Naive thymus-derived CD4-positive, alpha-beta T cell (primary cell): Measurements from ENCODE around the gene TTC6. TPM values are rescaled to one million over a fixed set of nuclear protein-coding genes. Genes with fewer than 3 reads are reported as not detected.

Source experiments
- ATAC-seq: fragments of 150-1000 bp; cut with Tn5 transposase; 2 replicates; pipeline ENCODE4 v1.10.0; 2021; ENCODE audit warnings: mild to moderate bottlenecking, moderate library complexity
- CTCF ChIA-PET: fragments of 350-600 bp; sonication (Branson Sonifier 250); formaldehyde crosslinking; loops from one replicate; lab custom pipeline; 2021; ENCODE audit warnings: antibody characterized with exemption; lab: Charles Lee
- POLR2A ChIA-PET: fragments of 350-600 bp; sonication (Branson Sonifier 250); formaldehyde crosslinking; loops from one replicate; lab custom pipeline; 2021; ENCODE audit warnings: antibody characterized with exemption, inconsistent platforms; lab: Charles Lee
- DNase-seq, 9 donors: peaks; one replicate each; pipeline versions ENCODE4 v3.0.0 to v3.0.0-alpha.2; 2020 to 2022; ENCODE audit warnings: mixed read lengths in 1 of 9
- H3K27ac ChIP-seq: one replicate; pipeline ENCODE4 v1.7.0; 2013; ENCODE audit warnings: mild to moderate bottlenecking, low read depth, low read length, moderate library complexity
- H3K27me3 ChIP-seq, 2 donors: one replicate each; pipeline ENCODE4 v1.7.0; 2013; ENCODE audit warnings: low read length in 2 of 2, mild to moderate bottlenecking in 2 of 2, moderate library complexity in 2 of 2; ENCODE audit not compliant: control insufficient read depth in 2 of 2, insufficient read depth in 2 of 2
- H3K36me3 ChIP-seq, 3 experiments: 1 replicate in 2 of 3; 2 replicates in 1 of 3; pipeline ENCODE4 v1.7.0; 2013; ENCODE audit warnings: low read length in 3 of 3, mild to moderate bottlenecking in 3 of 3, moderate library complexity in 1 of 3; ENCODE audit not compliant: insufficient read depth in 3 of 3, control insufficient read depth in 2 of 3
- H3K4me1 ChIP-seq, 2 donors: one replicate each; pipeline ENCODE4 v1.7.0; 2013; ENCODE audit warnings: low read length in 2 of 2, mild to moderate bottlenecking in 2 of 2, moderate library complexity in 1 of 2; ENCODE audit not compliant: control insufficient read depth in 2 of 2, insufficient read depth in 2 of 2
- H3K4me3 ChIP-seq: 2 replicates; pipeline ENCODE4 v1.7.0; 2013; ENCODE audit warnings: mild to moderate bottlenecking, low read length
- H3K9me3 ChIP-seq, 3 experiments: 1 replicate in 2 of 3; 2 replicates in 1 of 3; pipeline ENCODE4 v1.7.0; 2013; ENCODE audit warnings: low read length in 3 of 3; ENCODE audit not compliant: control insufficient read depth in 2 of 3
- H3K27ac Mint-ChIP-seq, 9 donors: one replicate each; pipeline ENCODE4 v1.8.0; 2020 to 2022; ENCODE audit warnings: mixed read lengths in 9 of 9, mild to moderate bottlenecking in 8 of 9, moderate library complexity in 5 of 9, inconsistent platforms in 2 of 9
- H3K27me3 Mint-ChIP-seq, 5 donors: one replicate each; pipeline ENCODE4 v1.8.0; 2021 to 2022; ENCODE audit warnings: mixed read lengths in 5 of 5, mild to moderate bottlenecking in 1 of 5
- H3K36me3 Mint-ChIP-seq, 5 donors: one replicate each; pipeline ENCODE4 v1.8.0; 2020 to 2022; ENCODE audit warnings: mixed read lengths in 5 of 5, mild to moderate bottlenecking in 3 of 5, inconsistent platforms in 1 of 5
- H3K4me1 Mint-ChIP-seq, 7 donors: one replicate each; pipeline ENCODE4 v1.8.0; 2020 to 2022; ENCODE audit warnings: mixed read lengths in 7 of 7, mild to moderate bottlenecking in 3 of 7, inconsistent platforms in 1 of 7
- H3K4me3 Mint-ChIP-seq, 10 donors: one replicate each; pipeline ENCODE4 v1.8.0; 2020 to 2022; ENCODE audit warnings: mild to moderate bottlenecking in 10 of 10, mixed read lengths in 10 of 10, moderate library complexity in 6 of 10, inconsistent platforms in 2 of 10
- H3K9me3 Mint-ChIP-seq, 11 donors: one replicate each; pipeline ENCODE4 v1.8.0; 2020 to 2022; ENCODE audit warnings: mixed read lengths in 11 of 11, mild to moderate bottlenecking in 4 of 11, inconsistent platforms in 1 of 11, moderate library complexity in 1 of 11
- intact Hi-C, 2 donors: fragments of 100-400 bp; cut with micrococcal nuclease; formaldehyde crosslinking; loops; one replicate each; pipeline ENCODE4 v1.15.1; 2023
- polyA plus RNA-seq, 2 donors: library from polyadenylated mRNA; unstranded; fragments of 300-500 nt; fragmentation: Illumina TruSeq; gene quantifications; one replicate each; pipeline ENCODE4 v1.2.3, GENCODE V29; 2021
- total RNA-seq, 6 experiments: library from RNA in 5 of 6; stranded (reverse) in 5 of 6; gene quantifications; 1 replicate in 5 of 6; 2 replicates in 1 of 6; pipeline ENCODE4 v1.2.3 and lab custom pipeline; 2021 to 2026

TTC6 gene
- total and polyA plus RNA-seq, 7 experiments from 2014 or later = not detected

- H3K4me3 ChIP-seq = no peak overlapping the region
- intact Hi-C loops = loop anchor here in 1 of 2 donors (5.0 to 10.0 kb wide), 2 partner anchors 282 to 615 kb away; partner anchors contain the start of gene SSTR1
- no peak for ATAC-seq
- Mint-ChIP-seq H3K9me3 (peaks cover 3 to 75% (median 20%) of the 10 kb centered on the region in 11 donors), H3K4me3 (peak overlapping the region in 1 of 10 donors; percentile 82), H3K4me1 (peaks cover 4 to 33% (median 18%) of the 10 kb centered on the region in 7 donors), H3K27ac (peak overlapping the region in 1 of 9 donors; percentile 42), H3K36me3 (peaks cover 0 to 30% (median 2%) of the 10 kb centered on the region in 5 donors), H3K27me3 (peaks cover 71 to 80% (median 78%) of the 10 kb centered on the region in 5 donors)
- H3K27me3 ChIP-seq = peaks cover 0 to 20% of the 10 kb centered on the region in 2 donors
- H3K9me3 ChIP-seq = no peaks in the 10 kb centered on the region
- no peak overlapping the region for H3K27ac ChIP-seq
- H3K36me3 ChIP-seq = no peaks in the 10 kb centered on the region
- POLR2A ChIA-PET = no interaction called here
- CTCF ChIA-PET = no interaction called here
- H3K4me1 ChIP-seq = no peaks in the 10 kb centered on the region
- DNase-seq = no peak
Observed at GRCh38 chr14:37592482-37593408, 2.7 kb upstream of the TTC6 start.

- no peak overlapping the region for H3K4me3 ChIP-seq
- H3K4me3 Mint-ChIP-seq = peak overlapping the region; percentile 54 to 82 (median 70)
- H3K9me3 Mint-ChIP-seq = peaks cover 3 to 73% (median 20%) of the 10 kb centered on the region in 11 donors
- intact Hi-C loops = loop anchor here in 1 of 2 donors (5.0 to 10.0 kb wide), 2 partner anchors 281 to 614 kb away; partner anchors contain the start of gene SSTR1
- H3K36me3 Mint-ChIP-seq = peaks cover 0 to 27% (median 2%) of the 10 kb centered on the region in 5 donors
- H3K36me3 ChIP-seq = no peaks in the 10 kb centered on the region
- H3K4me1 Mint-ChIP-seq = peaks cover 4 to 35% (median 19%) of the 10 kb centered on the region in 7 donors
- H3K27ac ChIP-seq = no peak overlapping the region
- H3K4me1 ChIP-seq = no peaks in the 10 kb centered on the region
- H3K27ac Mint-ChIP-seq = peak overlapping the region in 3 of 9 donors; percentile 4 to 72 (median 8)
- peaks cover 0 to 24% of the 10 kb centered on the region in 2 donors for H3K27me3 ChIP-seq
- peaks cover 72 to 81% (median 77%) of the 10 kb centered on the region in 5 donors for H3K27me3 Mint-ChIP-seq
- CTCF ChIA-PET = no interaction called here
- H3K9me3 ChIP-seq = no peaks in the 10 kb centered on the region
- no peak for ATAC-seq
- no peak for DNase-seq
- POLR2A ChIA-PET = no interaction called here
Observed at GRCh38 chr14:37593511-37594237, 1.8 kb upstream of the TTC6 start.

GRCh38 chr14:37594238-37594970 lies 1.0 kb upstream of the TTC6 start:
- ATAC-seq (no peak), DNase-seq (no peak)
- peaks cover 72 to 81% (median 77%) of the 10 kb centered on the region in 5 donors for H3K27me3 Mint-ChIP-seq
- H3K27ac Mint-ChIP-seq = peak overlapping the region in 2 of 9 donors; percentile 4 to 72
- ChIA-PET POLR2A (no interaction called here), CTCF (no interaction called here)
- no peak overlapping the region for H3K4me3 ChIP-seq
- H3K9me3 ChIP-seq = no peaks in the 10 kb centered on the region
- intact Hi-C loops = loop anchor here in 1 of 2 donors (5.0 to 10.0 kb wide), 2 partner anchors 280 to 613 kb away; partner anchors contain the start of gene SSTR1
- no peaks in the 10 kb centered on the region for H3K4me1 ChIP-seq
- peaks cover 0 to 72% (median 16%) of the 10 kb centered on the region in 11 donors for H3K9me3 Mint-ChIP-seq
- peaks cover 7 to 42% (median 26%) of the 10 kb centered on the region in 7 donors for H3K4me1 Mint-ChIP-seq
- peaks cover 0 to 21% (median 3%) of the 10 kb centered on the region in 5 donors for H3K36me3 Mint-ChIP-seq
- peaks cover 4 to 21% of the 10 kb centered on the region in 2 donors for H3K27me3 ChIP-seq
- H3K27ac ChIP-seq = no peak overlapping the region
- H3K4me3 Mint-ChIP-seq = peak overlapping the region; percentile 54 to 82 (median 70)
- H3K36me3 ChIP-seq = no peaks in the 10 kb centered on the region

- Mint-ChIP-seq H3K4me1 (peaks cover 7 to 55% (median 32%) of the 10 kb centered on the region in 7 donors), H3K36me3 (peaks cover 0 to 13% (median 3%) of the 10 kb centered on the region in 5 donors), H3K4me3 (peak overlapping the region; percentile 47 to 82 (median 71)), H3K9me3 (peaks cover 0 to 62% (median 11%) of the 10 kb centered on the region in 11 donors), H3K27me3 (peaks cover 72 to 82% (median 79%) of the 10 kb centered on the region in 5 donors), H3K27ac (peak overlapping the region in 1 of 9 donors; percentile 52)
- ATAC-seq (peak; percentile 66), DNase-seq (peak in 3 of 9 donors; percentile 13 to 60 (median 58))
- ChIA-PET CTCF (no interaction called here), POLR2A (no interaction called here)
- intact Hi-C loops = loop anchor here in 1 of 2 donors (5.0 to 10.0 kb wide), 3 partner anchors 279 to 1074 kb away; partner anchors contain the start of genes NKX2-1 and PAX9
- peaks cover 4 to 31% of the 10 kb centered on the region in 2 donors for H3K27me3 ChIP-seq
- H3K9me3 ChIP-seq = no peaks in the 10 kb centered on the region
- H3K27ac ChIP-seq = no peak overlapping the region
- H3K4me1 ChIP-seq = no peaks in the 10 kb centered on the region
- no peak overlapping the region for H3K4me3 ChIP-seq
- H3K36me3 ChIP-seq = no peaks in the 10 kb centered on the region
Observed at GRCh38 chr14:37595809-37596621, 586 bp downstream of the TTC6 start.

- H3K4me3 Mint-ChIP-seq = peak overlapping the region in 8 of 10 donors; percentile 6 to 82 (median 45)
- DNase-seq (no peak), ATAC-seq (no peak)
- H3K4me3 ChIP-seq = no peak overlapping the region
- peaks cover 76 to 83% (median 83%) of the 10 kb centered on the region in 5 donors for H3K27me3 Mint-ChIP-seq
- peaks cover 7 to 59% (median 32%) of the 10 kb centered on the region in 7 donors for H3K4me1 Mint-ChIP-seq
- peaks cover 0 to 61% (median 9%) of the 10 kb centered on the region in 11 donors for H3K9me3 Mint-ChIP-seq
- intact Hi-C loops = loop anchor here in 1 of 2 donors (5.0 to 10.0 kb wide), 3 partner anchors 278 to 1075 kb away; partner anchors contain the start of genes NKX2-1 and PAX9
- H3K27ac Mint-ChIP-seq = no peak overlapping the region
- no peaks in the 10 kb centered on the region for H3K9me3 ChIP-seq
- peaks cover 11 to 31% of the 10 kb centered on the region in 2 donors for H3K27me3 ChIP-seq
- H3K36me3 Mint-ChIP-seq = peaks cover 0 to 9% (median 0%) of the 10 kb centered on the region in 5 donors
- H3K27ac ChIP-seq = no peak overlapping the region
- ChIA-PET POLR2A (no interaction called here), CTCF (no interaction called here)
- no peaks in the 10 kb centered on the region for H3K36me3 ChIP-seq
- H3K4me1 ChIP-seq = no peaks in the 10 kb centered on the region
Observed at GRCh38 chr14:37596790-37597472, 1.5 kb downstream of the TTC6 start.
